ENCODE results near the gene BIRC2. TPM values are rescaled to one million over a fixed set of nuclear protein-coding genes. Genes with fewer than 3 reads are reported as not detected.

Gene BIRC2
- total RNA-seq, 1 experiment from 2014 or later, result 76.8 TPM

GRCh38 chr11:102328748-102329147, 18.3 kb upstream of the BIRC2 start:
- peaks cover 39% of the 10 kb centered on the region for H3K36me3 ChIP-seq (ENCODE audit: control insufficient read depth, insufficient read depth, low read length)
- ATAC-seq (no peak), DNase-seq (ENCODE audit: low read depth, low spot score) (no peak)
- peaks cover 17% of the 10 kb centered on the region for H3K4me1 ChIP-seq (ENCODE audit: control insufficient read depth, insufficient read depth, low read length)
- intact Hi-C loops (cut with micrococcal nuclease; ENCODE audit: unreplicated experiment) (no loop called here), in situ Hi-C loops (cut with HindIII; ENCODE audit: low pct_unique_long_range_greater_than_20kb, low sequenced_read_pairs) (no loop called here)
- BruUV-seq (replicated peaks), result no TSS peak
- no peaks in the 10 kb centered on the region for H3K9me3 ChIP-seq (ENCODE audit: control insufficient read depth, insufficient read depth, low read depth, low read length)
- no peak overlapping the region for H3K4me3 ChIP-seq (ENCODE audit: low read depth in 2 of 2, low read length in 2 of 2)
- ChIA-PET POLR2A (no interaction called here), CTCF (no interaction called here)
- H3K27ac ChIP-seq (ENCODE audit: low read length), result peak overlapping the region; percentile 24; the same call in 1 of the 2 replicates
- H3K27me3 ChIP-seq (ENCODE audit: control insufficient read depth, insufficient read depth, low read length), result no peaks in the 10 kb centered on the region
- no peak for TF ChIP-seq SIN3A (IDR thresholded peaks at IDR 0.05; ENCODE audit: borderline replicate concordance, insufficient read depth, low read depth, low read length)
- TF ChIP-seq POLR2AphosphoS5 (IDR thresholded peaks at IDR 0.05; ENCODE audit: low read depth, low read length), result no peak
- TF ChIP-seq, protein P1, sequence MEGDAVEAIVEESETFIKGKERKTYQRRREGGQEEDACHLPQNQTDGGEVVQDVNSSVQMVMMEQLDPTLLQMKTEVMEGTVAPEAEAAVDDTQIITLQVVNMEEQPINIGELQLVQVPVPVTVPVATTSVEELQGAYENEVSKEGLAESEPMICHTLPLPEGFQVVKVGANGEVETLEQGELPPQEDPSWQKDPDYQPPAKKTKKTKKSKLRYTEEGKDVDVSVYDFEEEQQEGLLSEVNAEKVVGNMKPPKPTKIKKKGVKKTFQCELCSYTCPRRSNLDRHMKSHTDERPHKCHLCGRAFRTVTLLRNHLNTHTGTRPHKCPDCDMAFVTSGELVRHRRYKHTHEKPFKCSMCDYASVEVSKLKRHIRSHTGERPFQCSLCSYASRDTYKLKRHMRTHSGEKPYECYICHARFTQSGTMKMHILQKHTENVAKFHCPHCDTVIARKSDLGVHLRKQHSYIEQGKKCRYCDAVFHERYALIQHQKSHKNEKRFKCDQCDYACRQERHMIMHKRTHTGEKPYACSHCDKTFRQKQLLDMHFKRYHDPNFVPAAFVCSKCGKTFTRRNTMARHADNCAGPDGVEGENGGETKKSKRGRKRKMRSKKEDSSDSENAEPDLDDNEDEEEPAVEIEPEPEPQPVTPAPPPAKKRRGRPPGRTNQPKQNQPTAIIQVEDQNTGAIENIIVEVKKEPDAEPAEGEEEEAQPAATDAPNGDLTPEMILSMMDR (IDR thresholded peaks at IDR 0.05), result no peak
- no peak for TF ChIP-seq REST (IDR thresholded peaks at IDR 0.05; ENCODE audit: insufficient read depth in 1 of 2, low read depth in 2 of 2, low read length in 1 of 2)
- no peak for TF ChIP-seq TCF7L2 (IDR thresholded peaks at IDR 0.05; ENCODE audit: low read depth, low read length)

DNA sequence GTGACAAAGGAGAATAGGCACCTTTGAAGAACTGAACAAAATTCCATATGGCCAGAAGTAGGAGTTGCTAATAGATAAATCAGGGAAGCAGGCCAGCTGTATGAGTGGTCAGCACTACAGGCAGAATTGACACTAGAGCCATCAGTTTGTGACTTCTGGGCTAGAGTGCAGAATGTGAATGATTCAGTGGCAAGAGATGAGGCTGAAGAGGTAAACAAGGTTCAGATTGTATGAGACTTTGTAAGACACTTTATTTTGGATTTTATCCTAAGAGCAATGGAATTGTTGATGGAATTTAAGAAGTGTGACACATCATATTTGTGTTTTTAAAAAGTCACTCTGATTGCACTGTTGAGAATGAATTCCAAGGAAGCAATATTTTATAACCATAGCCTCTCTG, 16.8 kb upstream of the BIRC2 start:
- in situ Hi-C loops (cut with HindIII; ENCODE audit: low pct_unique_long_range_greater_than_20kb, low sequenced_read_pairs) (no loop called here), intact Hi-C loops (cut with micrococcal nuclease; ENCODE audit: unreplicated experiment) (no loop called here)
- no peaks in the 10 kb centered on the region for H3K9me3 ChIP-seq (ENCODE audit: control insufficient read depth, insufficient read depth, low read depth, low read length)
- H3K4me3 ChIP-seq (ENCODE audit: low read depth in 2 of 2, low read length in 2 of 2), result no peak overlapping the region
- H3K4me1 ChIP-seq (ENCODE audit: control insufficient read depth, insufficient read depth, low read length), result peaks cover 2% of the 10 kb centered on the region; the same call in 1 of the 2 replicates
- peaks cover 38% of the 10 kb centered on the region for H3K36me3 ChIP-seq (ENCODE audit: control insufficient read depth, insufficient read depth, low read length)
- ATAC-seq (peak; percentile 40; the same call in 1 of the 2 replicates), DNase-seq (ENCODE audit: low read depth, low spot score) (no peak)
- 0 out of 2 replicates have a peak overlapping the region, but pooled peaks have one; percentile 25 for H3K27ac ChIP-seq (ENCODE audit: low read length)
- TF ChIP-seq TCF7L2 (IDR thresholded peaks at IDR 0.05; ENCODE audit: low read depth, low read length), result no peak
- POLR2A ChIA-PET, result no interaction called here
- CTCF ChIA-PET, result no interaction called here
- no peaks in the 10 kb centered on the region for H3K27me3 ChIP-seq (ENCODE audit: control insufficient read depth, insufficient read depth, low read length)
- no TSS peak for BruUV-seq (replicated peaks)

DNA sequence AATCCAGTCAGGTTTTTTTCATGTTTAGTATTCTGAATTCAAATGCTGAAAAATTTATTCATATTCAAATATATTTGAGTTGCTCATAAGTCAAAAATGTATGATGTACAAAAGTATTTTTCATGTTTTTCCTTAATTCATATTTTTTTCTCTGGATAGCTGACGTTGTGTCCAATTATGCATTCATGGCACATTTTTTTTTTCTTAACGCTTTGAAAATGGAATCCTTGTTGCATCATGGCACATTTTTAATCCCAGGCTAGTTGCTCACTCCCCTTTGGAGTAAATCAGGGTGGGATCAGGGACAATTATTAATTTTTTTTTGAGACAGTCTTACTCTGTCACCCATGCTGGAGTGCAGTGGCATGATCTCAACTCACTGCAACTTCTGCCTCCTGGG, 15.7 kb upstream of the BIRC2 start:
- H3K36me3 ChIP-seq (ENCODE audit: control insufficient read depth, insufficient read depth, low read length), result peaks cover 30% of the 10 kb centered on the region
- POLR2A ChIA-PET, result no interaction called here
- CTCF ChIA-PET, result no interaction called here
- in situ Hi-C loops (cut with HindIII; ENCODE audit: low pct_unique_long_range_greater_than_20kb, low sequenced_read_pairs), result no loop called here
- no peaks in the 10 kb centered on the region for H3K4me1 ChIP-seq (ENCODE audit: control insufficient read depth, insufficient read depth, low read length)
- H3K27me3 ChIP-seq (ENCODE audit: control insufficient read depth, insufficient read depth, low read length), result no peaks in the 10 kb centered on the region
- BruUV-seq (replicated peaks), result no TSS peak
- TF ChIP-seq SIN3A (IDR thresholded peaks at IDR 0.05; ENCODE audit: borderline replicate concordance, insufficient read depth, low read depth, low read length), result no peak
- TF ChIP-seq, protein P1 (IDR thresholded peaks at IDR 0.05), result no peak
- TF ChIP-seq REST (IDR thresholded peaks at IDR 0.05; ENCODE audit: insufficient read depth in 1 of 2, low read depth in 2 of 2, low read length in 1 of 2), result no peak
- TF ChIP-seq POLR2AphosphoS5 (IDR thresholded peaks at IDR 0.05; ENCODE audit: low read depth, low read length), result no peak
- TF ChIP-seq TCF7L2 (IDR thresholded peaks at IDR 0.05; ENCODE audit: low read depth, low read length), result no peak
- DNase-seq (ENCODE audit: low read depth, low spot score) (no peak), ATAC-seq (no peak)
- H3K4me3 ChIP-seq (ENCODE audit: low read depth in 2 of 2, low read length in 2 of 2), result no peak overlapping the region
- H3K9me3 ChIP-seq (ENCODE audit: control insufficient read depth, insufficient read depth, low read depth, low read length), result no peaks in the 10 kb centered on the region
- intact Hi-C loops (cut with micrococcal nuclease; ENCODE audit: unreplicated experiment), result no loop called here
- no peak overlapping the region for H3K27ac ChIP-seq (ENCODE audit: low read length)
